Tibial artery (tissue), 4 donors: ENCODE data around the gene FBRSL1.

Source experiments
- DNase-seq, 2 donors: peaks; one replicate each; pipeline ENCODE4 v3.0.0-alpha.2; 2019
- H3K27ac ChIP-seq, 2 donors: fragments of 200-600 bp; sonication (generic) in 1 of 2; 1 replicate in 1 of 2; 2 replicates in 1 of 2; pipeline ENCODE4 v1.5.1; 2018 to 2019; ENCODE audit warnings: mild to moderate bottlenecking in 1 of 2
- H3K27me3 ChIP-seq, 2 donors: fragments of 200-600 bp; sonication (generic) in 1 of 2; one replicate each; pipeline versions ENCODE4 v1.5.1 to v1.6.0; 2016 to 2019
- H3K36me3 ChIP-seq, 3 donors: fragments of 200-600 bp; sonication (generic) in 2 of 3; one replicate each; pipeline ENCODE4 v1.5.1; 2016 to 2019; ENCODE audit warnings: mild to moderate bottlenecking in 2 of 3
- H3K4me1 ChIP-seq, 4 donors: fragments of 200-600 bp; sonication (generic) in 2 of 4; 1 replicate in 3 of 4; 2 replicates in 1 of 4; pipeline ENCODE4 v1.5.1; 2016 to 2019
- H3K4me3 ChIP-seq, 2 donors: fragments of 200-600 bp; sonication (generic) in 1 of 2; 1 replicate in 1 of 2; 2 replicates in 1 of 2; pipeline ENCODE4 v1.5.1; 2018 to 2019; ENCODE audit warnings: mild to moderate bottlenecking in 2 of 2
- H3K9me3 ChIP-seq, 3 donors: fragments of 200-600 bp; sonication (generic) in 1 of 3; one replicate each; pipeline ENCODE4 v1.5.1; 2016 to 2019
- intact Hi-C: fragments of 100-400 bp; cut with DNase I; formaldehyde crosslinking; loops from one replicate; pipeline ENCODE4 v1.15.0; 2023; ENCODE audit warnings: low total_unique reads
- TF ChIP-seq, protein P1 (sequence below), 2 experiments: fragments of 200-600 bp in 1 of 2; fragments of 450-650 bp in 1 of 2; IDR thresholded peaks; one replicate each; pipeline ENCODE4 v1.5.1; 2017 to 2019; ENCODE audit warnings: antibody characterized with exemption in 2 of 2, mild to moderate bottlenecking in 1 of 2, moderate library complexity in 1 of 2

FBRSL1 gene

DNA sequence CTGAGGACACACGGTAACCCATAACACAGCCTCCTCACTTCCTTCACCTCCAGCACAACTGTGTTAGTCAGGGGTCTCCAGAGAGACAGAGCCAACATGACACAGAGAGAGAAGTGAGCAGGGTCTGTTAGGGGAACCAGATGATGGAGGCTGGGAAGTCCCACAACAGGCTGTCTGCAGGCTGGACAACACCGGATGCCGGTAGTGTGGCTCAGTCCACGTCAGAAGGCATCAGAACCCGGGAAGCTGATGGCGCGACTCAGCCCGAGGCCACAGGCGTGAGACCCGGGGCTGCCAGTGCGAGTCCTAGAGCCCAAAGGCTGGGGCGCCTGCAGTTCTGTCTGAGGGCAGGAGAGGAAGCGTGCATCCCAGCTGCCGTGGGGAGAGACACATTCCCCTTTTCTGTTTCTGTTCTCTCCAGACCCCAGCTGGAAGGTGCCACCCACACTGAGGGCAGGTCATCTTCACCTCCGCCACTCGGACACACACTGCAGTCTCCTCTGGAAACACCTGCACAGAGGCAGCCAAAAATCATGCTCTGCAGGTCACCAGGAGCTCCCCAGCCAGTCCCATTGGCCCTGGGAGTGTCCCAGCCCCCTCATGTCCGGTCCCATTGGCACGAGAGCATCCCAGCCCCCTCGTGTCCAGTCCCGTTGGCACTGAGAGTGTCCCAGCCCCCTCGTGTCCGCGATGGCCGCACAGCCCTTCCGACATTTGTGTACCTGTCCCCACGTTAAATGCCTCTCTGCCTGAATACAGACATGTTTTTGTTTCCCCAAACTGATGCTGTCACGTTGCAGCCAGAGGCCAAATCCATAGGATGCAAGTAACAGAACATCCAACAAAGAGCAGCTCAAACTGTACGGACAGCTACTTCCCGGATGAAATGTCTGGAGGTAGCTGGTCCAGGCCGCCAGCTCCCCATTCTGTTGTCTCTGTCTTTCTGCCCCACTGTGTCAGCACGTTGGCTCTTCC is 7.9 kb upstream of the FBRSL1 start:
- Histone ChIP-seq H3K36me3 (no peaks in the 10 kb centered on the region), H3K27me3 (peaks cover 0 to 45% of the 10 kb centered on the region in 2 donors), H3K9me3 (no peaks in the 10 kb centered on the region), H3K27ac (no peak overlapping the region), H3K4me1 (no peaks in the 10 kb centered on the region), H3K4me3 (no peak overlapping the region)
- TF ChIP-seq, protein P1, sequence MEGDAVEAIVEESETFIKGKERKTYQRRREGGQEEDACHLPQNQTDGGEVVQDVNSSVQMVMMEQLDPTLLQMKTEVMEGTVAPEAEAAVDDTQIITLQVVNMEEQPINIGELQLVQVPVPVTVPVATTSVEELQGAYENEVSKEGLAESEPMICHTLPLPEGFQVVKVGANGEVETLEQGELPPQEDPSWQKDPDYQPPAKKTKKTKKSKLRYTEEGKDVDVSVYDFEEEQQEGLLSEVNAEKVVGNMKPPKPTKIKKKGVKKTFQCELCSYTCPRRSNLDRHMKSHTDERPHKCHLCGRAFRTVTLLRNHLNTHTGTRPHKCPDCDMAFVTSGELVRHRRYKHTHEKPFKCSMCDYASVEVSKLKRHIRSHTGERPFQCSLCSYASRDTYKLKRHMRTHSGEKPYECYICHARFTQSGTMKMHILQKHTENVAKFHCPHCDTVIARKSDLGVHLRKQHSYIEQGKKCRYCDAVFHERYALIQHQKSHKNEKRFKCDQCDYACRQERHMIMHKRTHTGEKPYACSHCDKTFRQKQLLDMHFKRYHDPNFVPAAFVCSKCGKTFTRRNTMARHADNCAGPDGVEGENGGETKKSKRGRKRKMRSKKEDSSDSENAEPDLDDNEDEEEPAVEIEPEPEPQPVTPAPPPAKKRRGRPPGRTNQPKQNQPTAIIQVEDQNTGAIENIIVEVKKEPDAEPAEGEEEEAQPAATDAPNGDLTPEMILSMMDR (IDR thresholded peaks at IDR 0.05) = no peak
- DNase-seq = no peak
- intact Hi-C loops = no loop called here

DNA sequence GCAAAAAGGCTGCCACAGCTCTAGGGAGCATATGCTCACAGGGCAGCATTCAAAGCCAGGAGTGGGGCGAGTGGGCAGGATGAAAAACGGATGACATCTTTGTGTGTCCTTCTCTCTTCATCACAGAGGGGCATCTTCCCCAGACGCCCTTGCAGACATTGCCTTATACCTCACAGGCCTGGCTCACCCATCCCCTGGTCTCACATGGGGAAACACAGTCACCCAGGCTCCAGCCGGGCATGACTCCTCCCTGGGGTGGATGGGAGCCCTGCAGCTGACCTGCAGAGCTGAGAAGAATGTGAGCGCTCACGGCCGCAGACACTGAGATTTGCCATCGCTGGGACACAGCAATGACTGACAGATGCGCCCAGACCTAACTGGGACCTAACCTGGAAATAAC is 7.2 kb upstream of the FBRSL1 start:
- no peaks in the 10 kb centered on the region for H3K4me1 ChIP-seq
- H3K4me3 ChIP-seq = no peak overlapping the region
- H3K27me3 ChIP-seq = peaks cover 0 to 45% of the 10 kb centered on the region in 2 donors
- H3K9me3 ChIP-seq = no peaks in the 10 kb centered on the region
- no peak overlapping the region for H3K27ac ChIP-seq
- TF ChIP-seq, protein P1 (IDR thresholded peaks at IDR 0.05) = no peak
- intact Hi-C loops = no loop called here
- no peak for DNase-seq
- H3K36me3 ChIP-seq = no peaks in the 10 kb centered on the region

GRCh38 chr12:132483208-132483607 is 6.7 kb upstream of the FBRSL1 start:
- Histone ChIP-seq H3K4me1 (no peaks in the 10 kb centered on the region), H3K36me3 (no peaks in the 10 kb centered on the region), H3K27me3 (peaks cover 0 to 45% of the 10 kb centered on the region in 2 donors), H3K4me3 (no peak overlapping the region), H3K9me3 (no peaks in the 10 kb centered on the region), H3K27ac (no peak overlapping the region)
- no peak for DNase-seq
- intact Hi-C loops = no loop called here
- TF ChIP-seq, protein P1 (IDR thresholded peaks at IDR 0.05) = no peak

DNA sequence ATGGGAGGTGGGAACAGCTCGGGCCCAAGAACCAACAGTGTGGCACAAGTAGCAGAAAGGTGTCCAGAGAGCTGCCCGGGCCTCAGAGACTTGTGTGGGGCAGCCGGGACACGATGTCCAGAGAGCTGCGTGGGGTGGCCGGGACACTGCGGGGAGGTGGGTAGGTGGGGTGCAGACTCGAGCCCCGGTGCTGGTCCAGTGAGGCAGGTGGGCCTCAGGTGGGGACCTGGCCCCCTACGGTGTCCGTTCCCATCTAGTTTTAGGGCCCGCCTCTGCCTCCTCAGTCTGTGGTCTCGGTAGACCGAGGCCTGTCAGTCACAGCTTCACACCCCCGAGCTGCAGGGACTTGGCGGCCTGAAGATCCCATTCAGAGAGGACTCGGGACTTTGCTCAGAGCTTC is 6.3 kb upstream of the FBRSL1 start:
- intact Hi-C loops = no loop called here
- H3K4me1 ChIP-seq = peaks cover 0 to 3% (median 0%) of the 10 kb centered on the region in 4 donors
- no peak overlapping the region for H3K4me3 ChIP-seq
- H3K9me3 ChIP-seq = no peaks in the 10 kb centered on the region
- DNase-seq = no peak
- no peak overlapping the region for H3K27ac ChIP-seq
- peaks cover 0 to 42% of the 10 kb centered on the region in 2 donors for H3K27me3 ChIP-seq
- H3K36me3 ChIP-seq = no peaks in the 10 kb centered on the region
- TF ChIP-seq, protein P1 (IDR thresholded peaks at IDR 0.05) = no peak

GRCh38 chr12:132484183-132484890 is 5.6 kb upstream of the FBRSL1 start:
- Histone ChIP-seq H3K9me3 (no peaks in the 10 kb centered on the region), H3K27me3 (peaks cover 0 to 38% of the 10 kb centered on the region in 2 donors), H3K4me1 (peaks cover 0 to 10% (median 4%) of the 10 kb centered on the region in 4 donors), H3K4me3 (no peak overlapping the region), H3K36me3 (no peaks in the 10 kb centered on the region), H3K27ac (no peak overlapping the region)
- intact Hi-C loops = no loop called here
- no peak for DNase-seq
- TF ChIP-seq, protein P1 (IDR thresholded peaks at IDR 0.05) = no peak
